PC-3 (cell line): ENCODE data around the gene PHGDH.

Source experiments
- EZH2 ChIP-seq: fragments of 300-600 bp; sonication (generic); IDR thresholded peaks from one replicate; pipeline ENCODE4 v1.6.1; 2017; ENCODE audit warnings: antibody characterized with exemption, mild to moderate bottlenecking, low read length; ENCODE audit not compliant: unreplicated experiment
- TF ChIP-seq, protein P1 (sequence below): fragments of 300-600 bp; sonication (generic); conservative IDR thresholded peaks from 2 replicates; pipeline ENCODE4 v1.5.1; 2017; ENCODE audit warnings: antibody characterized with exemption, low read depth, mild to moderate bottlenecking, low read length

DNA sequence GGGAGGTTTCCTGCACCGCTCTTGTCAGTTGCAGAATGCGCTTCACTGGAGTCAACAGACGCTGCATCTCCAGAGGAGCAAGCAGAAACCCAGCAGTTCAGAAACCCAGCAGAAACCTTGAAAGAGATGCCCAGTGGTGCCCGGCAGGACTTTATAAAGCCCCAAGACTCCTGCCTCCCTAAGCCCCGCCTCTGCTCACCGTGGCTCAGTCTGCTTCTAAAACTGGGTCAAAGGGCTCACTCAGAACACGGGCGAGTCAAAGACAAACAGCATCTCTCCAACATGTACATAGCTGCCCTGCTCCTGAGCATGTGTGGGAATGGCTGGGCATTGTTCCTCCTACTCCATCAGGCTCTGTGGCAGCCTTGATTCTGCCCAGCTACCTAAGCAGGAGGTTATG lies 57.0 kb downstream of the PHGDH start, which contains the start of gene HMGCS2:
- TF ChIP-seq, protein P1, sequence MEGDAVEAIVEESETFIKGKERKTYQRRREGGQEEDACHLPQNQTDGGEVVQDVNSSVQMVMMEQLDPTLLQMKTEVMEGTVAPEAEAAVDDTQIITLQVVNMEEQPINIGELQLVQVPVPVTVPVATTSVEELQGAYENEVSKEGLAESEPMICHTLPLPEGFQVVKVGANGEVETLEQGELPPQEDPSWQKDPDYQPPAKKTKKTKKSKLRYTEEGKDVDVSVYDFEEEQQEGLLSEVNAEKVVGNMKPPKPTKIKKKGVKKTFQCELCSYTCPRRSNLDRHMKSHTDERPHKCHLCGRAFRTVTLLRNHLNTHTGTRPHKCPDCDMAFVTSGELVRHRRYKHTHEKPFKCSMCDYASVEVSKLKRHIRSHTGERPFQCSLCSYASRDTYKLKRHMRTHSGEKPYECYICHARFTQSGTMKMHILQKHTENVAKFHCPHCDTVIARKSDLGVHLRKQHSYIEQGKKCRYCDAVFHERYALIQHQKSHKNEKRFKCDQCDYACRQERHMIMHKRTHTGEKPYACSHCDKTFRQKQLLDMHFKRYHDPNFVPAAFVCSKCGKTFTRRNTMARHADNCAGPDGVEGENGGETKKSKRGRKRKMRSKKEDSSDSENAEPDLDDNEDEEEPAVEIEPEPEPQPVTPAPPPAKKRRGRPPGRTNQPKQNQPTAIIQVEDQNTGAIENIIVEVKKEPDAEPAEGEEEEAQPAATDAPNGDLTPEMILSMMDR, result no peak
- no peak for TF ChIP-seq EZH2
